Activated CD8-positive, alpha-beta T cell treated with anti-CD3 and anti-CD28 coated beads for 36 hours (primary cell): ENCODE results near the gene ARFGAP1. TPM values are rescaled to one million over a fixed set of nuclear protein-coding genes. Genes with fewer than 3 reads are reported as not detected.

Source experiments
- ATAC-seq: fragments of 200-7000 bp; cut with Tn5 transposase; one replicate; pipeline ENCODE4 v1.10.0; 2021; ENCODE audit warnings: mild to moderate bottlenecking, moderate library complexity
- CTCF ChIA-PET: fragments of 350-600 bp; sonication (Branson Sonifier 250); formaldehyde crosslinking; loops from one replicate; lab custom pipeline; 2021; ENCODE audit warnings: antibody characterized with exemption; lab: Charles Lee
- POLR2A ChIA-PET: fragments of 350-600 bp; sonication (Branson Sonifier 250); formaldehyde crosslinking; loops from one replicate; lab custom pipeline; 2021; ENCODE audit warnings: antibody characterized with exemption; lab: Charles Lee
- DNase-seq: peaks from one replicate; pipeline ENCODE4 v3.0.0-alpha.2; 2020
- H3K27ac Mint-ChIP-seq: one replicate; pipeline ENCODE4 v1.8.0; 2021; ENCODE audit warnings: mild to moderate bottlenecking, mixed read lengths
- H3K27me3 Mint-ChIP-seq: one replicate; pipeline ENCODE4 v1.8.0; 2021; ENCODE audit warnings: mixed read lengths
- H3K36me3 Mint-ChIP-seq: one replicate; pipeline ENCODE4 v1.8.0; 2021; ENCODE audit warnings: low read depth, mixed read lengths
- H3K4me1 Mint-ChIP-seq: one replicate; pipeline ENCODE4 v1.8.0; 2021; ENCODE audit warnings: low read depth, mixed read lengths
- H3K4me3 Mint-ChIP-seq: one replicate; pipeline ENCODE4 v1.8.0; 2021; ENCODE audit warnings: mild to moderate bottlenecking, moderate library complexity, mixed read lengths
- H3K9me3 Mint-ChIP-seq: one replicate; pipeline ENCODE4 v1.8.0; 2021; ENCODE audit warnings: mixed read lengths
- intact Hi-C: fragments of 100-400 bp; cut with micrococcal nuclease; formaldehyde crosslinking; loops from one replicate; pipeline ENCODE4 v1.10.0; 2022
- total RNA-seq, 2 experiments: library from RNA; stranded (reverse); gene quantifications; one replicate each; pipeline ENCODE4 v1.2.3, GENCODE V29; 2021
- TF ChIP-seq, protein P1 (sequence below): fragments of 200-600 bp; IDR thresholded peaks from one replicate; pipeline ENCODE4 v1.8.0; 2022; ENCODE audit warnings: antibody characterized with exemption, mild to moderate bottlenecking

ARFGAP1 gene
- total RNA-seq, 2 experiments from 2014 or later: 71.3 to 75.0 TPM

DNA sequence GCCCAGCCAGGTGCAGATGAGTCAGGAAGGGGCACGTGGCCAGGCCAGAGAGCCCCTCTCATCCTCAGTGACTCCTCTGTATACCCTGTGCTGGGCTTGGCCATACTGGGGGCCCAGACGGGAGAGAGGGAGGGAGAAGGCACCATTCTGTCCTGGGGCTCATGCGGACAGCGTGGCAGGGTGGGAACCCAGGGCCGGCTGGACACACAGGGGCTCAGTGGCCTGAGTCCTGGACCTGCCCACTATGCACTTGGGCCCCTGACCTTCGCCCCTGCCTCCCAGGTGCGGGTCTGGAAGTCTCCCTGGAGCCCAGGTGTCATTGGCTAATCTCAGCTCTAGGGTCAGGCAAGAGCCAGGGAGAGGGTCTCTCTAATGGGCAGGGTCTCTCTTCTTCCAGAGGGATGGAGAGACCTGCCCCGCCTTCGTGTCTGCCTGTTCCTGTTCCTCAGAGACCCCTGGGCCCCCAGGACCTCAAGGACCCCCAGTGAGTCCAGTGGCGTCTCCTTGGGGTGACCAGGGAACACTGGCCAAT lies 48.1 kb downstream of the ARFGAP1 start:
- no peak overlapping the region for H3K27ac Mint-ChIP-seq
- ATAC-seq (no peak), DNase-seq (no peak)
- no peaks in the 10 kb centered on the region for H3K27me3 Mint-ChIP-seq
- H3K4me3 Mint-ChIP-seq: no peak overlapping the region
- CTCF ChIA-PET: no interaction called here
- H3K4me1 Mint-ChIP-seq: no peaks in the 10 kb centered on the region
- H3K36me3 Mint-ChIP-seq: no peaks in the 10 kb centered on the region
- H3K9me3 Mint-ChIP-seq: no peaks in the 10 kb centered on the region
- intact Hi-C loops: no loop called here
- POLR2A ChIA-PET: no interaction called here
- TF ChIP-seq, protein P1, sequence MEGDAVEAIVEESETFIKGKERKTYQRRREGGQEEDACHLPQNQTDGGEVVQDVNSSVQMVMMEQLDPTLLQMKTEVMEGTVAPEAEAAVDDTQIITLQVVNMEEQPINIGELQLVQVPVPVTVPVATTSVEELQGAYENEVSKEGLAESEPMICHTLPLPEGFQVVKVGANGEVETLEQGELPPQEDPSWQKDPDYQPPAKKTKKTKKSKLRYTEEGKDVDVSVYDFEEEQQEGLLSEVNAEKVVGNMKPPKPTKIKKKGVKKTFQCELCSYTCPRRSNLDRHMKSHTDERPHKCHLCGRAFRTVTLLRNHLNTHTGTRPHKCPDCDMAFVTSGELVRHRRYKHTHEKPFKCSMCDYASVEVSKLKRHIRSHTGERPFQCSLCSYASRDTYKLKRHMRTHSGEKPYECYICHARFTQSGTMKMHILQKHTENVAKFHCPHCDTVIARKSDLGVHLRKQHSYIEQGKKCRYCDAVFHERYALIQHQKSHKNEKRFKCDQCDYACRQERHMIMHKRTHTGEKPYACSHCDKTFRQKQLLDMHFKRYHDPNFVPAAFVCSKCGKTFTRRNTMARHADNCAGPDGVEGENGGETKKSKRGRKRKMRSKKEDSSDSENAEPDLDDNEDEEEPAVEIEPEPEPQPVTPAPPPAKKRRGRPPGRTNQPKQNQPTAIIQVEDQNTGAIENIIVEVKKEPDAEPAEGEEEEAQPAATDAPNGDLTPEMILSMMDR: no peak

DNA sequence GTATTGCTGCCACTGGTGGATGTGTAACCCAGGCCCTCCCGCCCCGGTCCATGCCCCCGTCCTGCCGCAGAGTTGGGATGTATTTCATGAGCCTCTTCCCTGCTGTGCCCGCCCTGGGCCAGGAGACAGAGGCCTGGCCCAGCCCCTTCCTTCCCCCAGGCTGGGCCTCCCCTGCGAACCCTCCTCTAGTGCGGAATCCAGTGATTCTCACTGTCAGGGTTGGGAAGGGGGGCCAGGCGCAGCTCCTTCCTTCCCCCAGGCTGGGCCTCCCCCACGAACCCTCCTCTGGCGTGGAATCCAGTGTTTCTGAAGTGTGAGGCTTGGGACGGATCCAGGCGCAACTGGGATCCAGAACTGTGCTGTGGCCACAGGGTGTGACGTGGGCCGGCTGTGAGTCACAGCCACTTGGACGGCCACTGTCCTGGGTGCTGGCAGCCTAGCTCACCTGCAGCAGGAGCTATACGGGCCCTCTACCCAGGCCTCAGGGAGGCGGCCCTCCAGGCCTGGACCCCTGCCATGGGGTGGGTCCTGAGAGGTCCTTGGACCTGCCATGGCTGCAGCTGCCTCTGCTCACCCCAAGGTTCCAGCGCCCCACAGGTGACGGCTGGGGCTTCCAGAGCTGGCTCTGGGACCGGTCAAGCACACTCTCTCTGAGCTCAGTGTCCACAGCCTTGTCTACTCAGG lies 48.7 kb downstream of the ARFGAP1 start:
- no peak for DNase-seq
- Mint-ChIP-seq H3K27ac (no peak overlapping the region), H3K4me1 (no peaks in the 10 kb centered on the region), H3K9me3 (no peaks in the 10 kb centered on the region), H3K27me3 (no peaks in the 10 kb centered on the region), H3K36me3 (no peaks in the 10 kb centered on the region), H3K4me3 (no peak overlapping the region)
- ChIA-PET POLR2A (no interaction called here), CTCF (no interaction called here)
- TF ChIP-seq, protein P1: no peak
- intact Hi-C loops: no loop called here
- no peak for ATAC-seq

DNA sequence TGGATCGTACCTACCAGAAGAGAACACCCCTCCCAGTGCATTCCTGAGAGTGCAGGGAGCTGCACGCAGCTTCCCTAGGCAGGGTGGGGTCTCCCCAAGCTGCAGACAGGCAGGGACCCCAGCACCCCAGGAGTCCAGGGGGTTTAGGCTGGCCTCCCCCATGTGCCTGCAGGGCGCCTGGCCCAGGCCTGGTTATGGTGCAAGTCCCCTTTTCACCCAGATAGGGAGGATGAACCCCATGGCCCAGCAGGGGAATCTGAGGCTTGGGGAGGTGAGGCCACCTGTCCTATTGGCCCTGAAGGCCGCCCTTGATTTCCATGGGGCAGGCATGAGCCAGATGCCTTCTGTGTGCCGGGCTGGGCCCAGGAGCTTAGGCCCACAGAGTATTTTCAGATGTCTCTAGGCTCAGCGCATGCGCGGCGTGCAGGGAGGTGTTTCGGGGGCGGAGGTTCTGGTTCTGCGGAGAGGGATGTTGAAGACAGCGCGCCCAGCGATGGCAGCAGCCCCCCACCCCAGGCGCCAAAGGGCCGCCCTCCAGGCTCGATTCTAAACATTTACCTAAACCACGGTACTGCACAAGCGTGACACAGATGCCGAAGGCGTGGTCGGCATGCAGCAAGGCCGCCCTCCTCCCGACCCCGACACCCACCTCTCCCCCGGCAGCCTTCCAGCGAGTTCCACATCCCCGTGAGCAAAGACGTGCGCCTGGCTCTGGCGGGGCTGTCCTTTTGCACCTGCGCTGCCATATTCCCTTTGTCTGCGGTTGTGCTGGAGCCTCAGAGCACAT lies 49.7 kb downstream of the ARFGAP1 start:
- H3K27me3 Mint-ChIP-seq: no peaks in the 10 kb centered on the region
- POLR2A ChIA-PET: no interaction called here
- no peaks in the 10 kb centered on the region for H3K36me3 Mint-ChIP-seq
- intact Hi-C loops: no loop called here
- TF ChIP-seq, protein P1: no peak
- H3K27ac Mint-ChIP-seq: no peak overlapping the region
- CTCF ChIA-PET: no interaction called here
- no peaks in the 10 kb centered on the region for H3K4me1 Mint-ChIP-seq
- DNase-seq (no peak), ATAC-seq (no peak)
- no peak overlapping the region for H3K4me3 Mint-ChIP-seq
- H3K9me3 Mint-ChIP-seq: no peaks in the 10 kb centered on the region

DNA sequence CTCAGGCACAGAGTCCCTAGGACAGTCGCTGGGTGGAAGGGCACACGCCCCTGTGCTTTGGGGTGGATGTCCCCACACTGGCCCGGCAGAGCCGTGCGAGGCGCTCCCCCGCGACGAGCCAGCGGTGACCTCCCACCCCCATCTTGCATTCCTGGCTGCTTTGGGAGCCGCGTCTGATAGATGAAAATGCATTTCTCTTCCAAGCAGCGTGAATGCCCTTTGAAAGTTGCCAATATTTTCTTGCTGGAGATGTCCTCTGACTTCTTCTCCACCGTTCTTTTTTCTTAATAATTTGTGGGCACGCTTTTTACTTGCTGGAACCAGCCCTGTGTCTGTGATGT lies 50.3 kb downstream of the ARFGAP1 start:
- ChIA-PET POLR2A (no interaction called here), CTCF (no interaction called here)
- no peaks in the 10 kb centered on the region for H3K27me3 Mint-ChIP-seq
- no peaks in the 10 kb centered on the region for H3K36me3 Mint-ChIP-seq
- no peak overlapping the region for H3K27ac Mint-ChIP-seq
- DNase-seq (no peak), ATAC-seq (no peak)
- TF ChIP-seq, protein P1: no peak
- intact Hi-C loops: no loop called here
- H3K9me3 Mint-ChIP-seq: no peaks in the 10 kb centered on the region
- no peak overlapping the region for H3K4me3 Mint-ChIP-seq
- H3K4me1 Mint-ChIP-seq: no peaks in the 10 kb centered on the region

DNA sequence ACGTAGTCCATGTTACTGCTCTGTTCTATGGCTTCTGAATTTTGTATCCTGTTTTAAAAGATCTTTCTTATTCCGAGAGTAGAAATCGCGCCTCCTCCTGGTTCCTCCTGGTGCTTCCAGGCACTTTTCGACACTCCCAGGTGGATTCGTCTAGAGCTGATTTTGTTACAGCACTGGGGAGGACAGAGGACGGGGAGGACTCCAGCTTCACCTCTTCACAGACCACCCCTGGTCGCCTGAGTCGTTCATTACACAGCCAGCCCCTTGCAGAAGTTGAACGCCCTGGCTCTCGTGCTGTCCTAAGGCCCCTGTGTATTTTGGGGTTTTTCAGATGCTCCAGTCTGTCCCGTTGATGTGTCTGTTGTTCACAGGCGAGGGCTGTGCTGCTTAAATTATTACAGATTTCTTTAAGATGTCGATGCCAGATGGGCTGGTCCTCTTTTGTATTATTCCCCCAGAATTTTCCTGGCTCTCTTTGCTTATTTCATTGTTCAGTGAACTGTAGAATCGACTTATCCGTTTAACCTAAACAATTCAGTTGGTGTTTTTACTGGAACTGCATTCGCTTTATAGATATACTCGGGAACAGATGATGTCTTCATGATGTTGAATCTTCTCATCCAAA lies 50.9 kb downstream of the ARFGAP1 start:
- H3K27me3 Mint-ChIP-seq: no peaks in the 10 kb centered on the region
- no peaks in the 10 kb centered on the region for H3K4me1 Mint-ChIP-seq
- ChIA-PET CTCF (no interaction called here), POLR2A (no interaction called here)
- no peaks in the 10 kb centered on the region for H3K9me3 Mint-ChIP-seq
- no peak overlapping the region for H3K4me3 Mint-ChIP-seq
- no peak for DNase-seq
- ATAC-seq: no peak
- no peaks in the 10 kb centered on the region for H3K36me3 Mint-ChIP-seq
- H3K27ac Mint-ChIP-seq: no peak overlapping the region
- intact Hi-C loops: no loop called here
- TF ChIP-seq, protein P1: no peak
